Neural cell (in vitro differentiated cells): Measurements from ENCODE around the gene ADGRL3. TPM values are rescaled to one million over a fixed set of nuclear protein-coding genes. Genes with fewer than 3 reads are reported as not detected.

Source experiments
- H2AFZ ChIP-seq: fragments of 200-600, 300-800 bp; sonication (generic), shearing (Covaris generic); 2 replicates; pipeline ENCODE4 v1.6.0; 2014; ENCODE audit warnings: low read depth, mild to moderate bottlenecking, antibody characterized with exemption, low read length, moderate library complexity
- H3F3A ChIP-seq: fragments of 200-600 bp; shearing (Covaris generic); 2 replicates; pipeline ENCODE4 v1.6.1; 2016; ENCODE audit warnings: mild to moderate bottlenecking, moderate library complexity, mixed read lengths, antibody characterized with exemption, low read length; ENCODE audit not compliant: insufficient read depth, poor library complexity, severe bottlenecking
- H3K27ac ChIP-seq: fragments of 200-600, 300-800 bp; sonication (generic), shearing (Covaris generic); 2 replicates; pipeline ENCODE4 v1.5.1; 2014; ENCODE audit warnings: mild to moderate bottlenecking, low read length, moderate library complexity
- H3K27me3 ChIP-seq: fragments of 300-800, 200-600 bp; sonication (generic), shearing (Covaris generic); 2 replicates; pipeline ENCODE4 v1.6.0; 2014; ENCODE audit warnings: mild to moderate bottlenecking, low read depth, low read length, moderate library complexity; ENCODE audit not compliant: insufficient read depth
- H3K36me3 ChIP-seq: fragments of 300-800, 200-600 bp; sonication (generic), shearing (Covaris generic); 2 replicates; pipeline ENCODE4 v1.5.1; 2014; ENCODE audit warnings: mild to moderate bottlenecking, antibody characterized with exemption, low read length, moderate library complexity; ENCODE audit not compliant: insufficient read depth
- H3K4me2 ChIP-seq: fragments of 300-800, 200-600 bp; sonication (generic), shearing (Covaris generic); 2 replicates; pipeline ENCODE4 v1.6.0; 2014; ENCODE audit warnings: mild to moderate bottlenecking, low read length
- H3K4me3 ChIP-seq: fragments of 300-800, 200-600 bp; sonication (generic), shearing (Covaris generic); 2 replicates; pipeline ENCODE4 v1.5.1; 2014; ENCODE audit warnings: mild to moderate bottlenecking, low read length, moderate library complexity
- H3K79me2 ChIP-seq: fragments of 200-600 bp; shearing (Covaris generic); replicated peaks from 2 replicates; pipeline ENCODE4 v1.6.0; 2014; ENCODE audit warnings: mild to moderate bottlenecking, low read length, moderate library complexity; ENCODE audit not compliant: insufficient read depth
- H3K9ac ChIP-seq: fragments of 300-800, 200-600 bp; sonication (generic), shearing (Covaris generic); 2 replicates; pipeline ENCODE4 v1.6.1; 2016; ENCODE audit warnings: mild to moderate bottlenecking, low read length, mixed read lengths
- H3K9me2 ChIP-seq: fragments of 200-600 bp; shearing (Covaris generic); 2 replicates; pipeline ENCODE4 v1.6.1; 2016; ENCODE audit warnings: mild to moderate bottlenecking, low read length, mixed read lengths; ENCODE audit not compliant: insufficient read depth
- H3K9me3 ChIP-seq: fragments of 200-600, 300-800 bp; sonication (generic), shearing (Covaris generic); 2 replicates; pipeline ENCODE4 v1.6.1; 2016; ENCODE audit warnings: mild to moderate bottlenecking, mixed run types, low read length, moderate library complexity, mixed read lengths
- H4K20me1 ChIP-seq: fragments of 200-600 bp; shearing (Covaris generic); 2 replicates; pipeline ENCODE4 v1.6.1; 2016; ENCODE audit warnings: mild to moderate bottlenecking, mixed run types; ENCODE audit not compliant: insufficient read depth
- CTCF ChIP-seq: fragments of 450-650 bp; IDR thresholded peaks from 2 replicates; pipeline ENCODE4 v1.5.1; 2014; ENCODE audit warnings: antibody characterized with exemption, mild to moderate bottlenecking, moderate library complexity; ENCODE audit not compliant: poor library complexity, severe bottlenecking
- EP300 ChIP-seq: fragments of 450-650 bp; conservative IDR thresholded peaks from 2 replicates; pipeline ENCODE4 v1.6.1; 2014; ENCODE audit warnings: antibody characterized with exemption, mild to moderate bottlenecking, moderate library complexity; ENCODE audit not compliant: poor library complexity, severe bottlenecking
- EZH2 ChIP-seq: fragments of 200-600, 300-800 bp; shearing (Covaris generic), sonication (generic); IDR thresholded peaks from 2 replicates; pipeline ENCODE4 v1.6.1; 2014; ENCODE audit warnings: antibody characterized with exemption, low read length, borderline replicate concordance, mild to moderate bottlenecking; ENCODE audit not compliant: insufficient read depth, poor library complexity, severe bottlenecking
- MXI1 ChIP-seq: fragments of 450-650 bp; conservative IDR thresholded peaks from 2 replicates; pipeline ENCODE4 v1.6.1; 2014; ENCODE audit warnings: antibody characterized with exemption, mild to moderate bottlenecking; ENCODE audit not compliant: poor library complexity, severe bottlenecking
- POLR2AphosphoS5 ChIP-seq: IDR thresholded peaks from 2 replicates; pipeline ENCODE4 v1.6.1; 2012
- RAD21 ChIP-seq: fragments of 450-650 bp; conservative IDR thresholded peaks from 2 replicates; pipeline ENCODE4 v1.6.1; 2014; ENCODE audit warnings: antibody characterized with exemption, mild to moderate bottlenecking, moderate library complexity
- SMC3 ChIP-seq: fragments of 450-650 bp; conservative IDR thresholded peaks from 2 replicates; pipeline ENCODE4 v1.6.1; 2014; ENCODE audit warnings: antibody characterized with exemption, mild to moderate bottlenecking, moderate library complexity; ENCODE audit not compliant: poor library complexity
- TAF1 ChIP-seq: IDR thresholded peaks from 2 replicates; pipeline ENCODE4 v1.6.1; 2012; ENCODE audit warnings: low read depth
- polyA plus RNA-seq: library from polyadenylated mRNA; depleted of rRNA; stranded (reverse); fragments of >200 nt; gene quantifications from 2 replicates; pipeline ENCODE4 v1.2.3, GENCODE V29; 2014
- TF ChIP-seq, protein P1 (sequence below): IDR thresholded peaks from 2 replicates; pipeline ENCODE4 v1.6.1; 2012; ENCODE audit warnings: borderline replicate concordance

The ADGRL3 gene
- polyA plus RNA-seq, 1 donor from 2014 or later: 99.4 TPM

- H3K27ac ChIP-seq: no peak overlapping the region
- no peak overlapping the region for H3K4me3 ChIP-seq
- H3K27me3 ChIP-seq: no peaks in the 10 kb centered on the region
- no peaks in the 10 kb centered on the region for H3K9me3 ChIP-seq
- H2AFZ ChIP-seq: no peak overlapping the region
- TF ChIP-seq TAF1 (no peak), MXI1 (no peak), EP300 (no peak), RAD21 (no peak), CTCF (no peak), EZH2 (no peak), SMC3 (no peak), POLR2AphosphoS5 (no peak)
- TF ChIP-seq, protein P1, sequence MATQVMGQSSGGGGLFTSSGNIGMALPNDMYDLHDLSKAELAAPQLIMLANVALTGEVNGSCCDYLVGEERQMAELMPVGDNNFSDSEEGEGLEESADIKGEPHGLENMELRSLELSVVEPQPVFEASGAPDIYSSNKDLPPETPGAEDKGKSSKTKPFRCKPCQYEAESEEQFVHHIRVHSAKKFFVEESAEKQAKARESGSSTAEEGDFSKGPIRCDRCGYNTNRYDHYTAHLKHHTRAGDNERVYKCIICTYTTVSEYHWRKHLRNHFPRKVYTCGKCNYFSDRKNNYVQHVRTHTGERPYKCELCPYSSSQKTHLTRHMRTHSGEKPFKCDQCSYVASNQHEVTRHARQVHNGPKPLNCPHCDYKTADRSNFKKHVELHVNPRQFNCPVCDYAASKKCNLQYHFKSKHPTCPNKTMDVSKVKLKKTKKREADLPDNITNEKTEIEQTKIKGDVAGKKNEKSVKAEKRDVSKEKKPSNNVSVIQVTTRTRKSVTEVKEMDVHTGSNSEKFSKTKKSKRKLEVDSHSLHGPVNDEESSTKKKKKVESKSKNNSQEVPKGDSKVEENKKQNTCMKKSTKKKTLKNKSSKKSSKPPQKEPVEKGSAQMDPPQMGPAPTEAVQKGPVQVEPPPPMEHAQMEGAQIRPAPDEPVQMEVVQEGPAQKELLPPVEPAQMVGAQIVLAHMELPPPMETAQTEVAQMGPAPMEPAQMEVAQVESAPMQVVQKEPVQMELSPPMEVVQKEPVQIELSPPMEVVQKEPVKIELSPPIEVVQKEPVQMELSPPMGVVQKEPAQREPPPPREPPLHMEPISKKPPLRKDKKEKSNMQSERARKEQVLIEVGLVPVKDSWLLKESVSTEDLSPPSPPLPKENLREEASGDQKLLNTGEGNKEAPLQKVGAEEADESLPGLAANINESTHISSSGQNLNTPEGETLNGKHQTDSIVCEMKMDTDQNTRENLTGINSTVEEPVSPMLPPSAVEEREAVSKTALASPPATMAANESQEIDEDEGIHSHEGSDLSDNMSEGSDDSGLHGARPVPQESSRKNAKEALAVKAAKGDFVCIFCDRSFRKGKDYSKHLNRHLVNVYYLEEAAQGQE: no peak
- H4K20me1 ChIP-seq: no peaks in the 10 kb centered on the region
- no peaks in the 10 kb centered on the region for H3F3A ChIP-seq
- no peak overlapping the region for H3K9ac ChIP-seq
- no peaks in the 10 kb centered on the region for H3K9me2 ChIP-seq
- no peaks in the 10 kb centered on the region for H3K36me3 ChIP-seq
- H3K79me2 ChIP-seq: no peaks in the 10 kb centered on the region
- H3K4me2 ChIP-seq: no peak overlapping the region
These were observed 818.4 kb downstream of the ADGRL3 start for GRCh38 chr4:62018537-62018936.

- no peaks in the 10 kb centered on the region for H3K9me2 ChIP-seq
- H3F3A ChIP-seq: no peaks in the 10 kb centered on the region
- no peak overlapping the region for H3K4me2 ChIP-seq
- TF ChIP-seq EP300 (no peak), POLR2AphosphoS5 (no peak), CTCF (no peak), RAD21 (no peak), TAF1 (no peak), EZH2 (no peak), MXI1 (no peak), SMC3 (no peak)
- TF ChIP-seq, protein P1: no peak
- no peaks in the 10 kb centered on the region for H4K20me1 ChIP-seq
- H2AFZ ChIP-seq: no peak overlapping the region
- no peak overlapping the region for H3K27ac ChIP-seq
- H3K9me3 ChIP-seq: no peaks in the 10 kb centered on the region
- H3K27me3 ChIP-seq: no peaks in the 10 kb centered on the region
- H3K9ac ChIP-seq: no peak overlapping the region
- no peaks in the 10 kb centered on the region for H3K36me3 ChIP-seq
- H3K79me2 ChIP-seq: no peaks in the 10 kb centered on the region
- H3K4me3 ChIP-seq: no peak overlapping the region
These were observed 823.5 kb downstream of the ADGRL3 start for GRCh38 chr4:62023633-62024032.
